HuH-7.5 (cell line): Measurements from ENCODE around the gene VILL.

Experiments used
- DNase-seq: peaks from one replicate; pipeline ENCODE4 v3.0.0; 2011; ENCODE audit warnings: low spot score

The VILL gene

DNA sequence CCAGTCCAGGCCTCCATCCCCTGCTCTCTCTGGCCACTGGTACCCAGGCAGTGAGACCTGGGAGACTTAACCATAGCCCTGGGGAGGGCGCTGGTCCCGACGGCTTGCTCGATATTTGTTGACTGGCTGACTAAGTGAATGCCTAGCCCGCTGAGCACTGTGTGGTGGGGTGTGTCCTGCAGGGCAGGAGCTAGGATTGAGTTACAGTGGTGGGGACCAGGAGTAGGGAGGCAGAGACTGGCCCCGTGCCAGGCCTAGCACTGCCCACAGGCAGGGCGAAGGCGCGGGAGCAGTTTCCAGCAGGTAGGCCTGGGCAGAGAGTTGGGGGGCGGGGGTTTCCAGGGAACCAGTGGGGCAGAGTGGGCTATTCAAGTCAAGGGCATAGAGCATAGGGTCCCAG, at the start of gene VILL:
Gene VILL (plus strand): TSS at position 260 of the 400 bp plus-strand sequence. CDS start 2,887 bp downstream, outside the sequence.
- DNase-seq = no peak

DNA sequence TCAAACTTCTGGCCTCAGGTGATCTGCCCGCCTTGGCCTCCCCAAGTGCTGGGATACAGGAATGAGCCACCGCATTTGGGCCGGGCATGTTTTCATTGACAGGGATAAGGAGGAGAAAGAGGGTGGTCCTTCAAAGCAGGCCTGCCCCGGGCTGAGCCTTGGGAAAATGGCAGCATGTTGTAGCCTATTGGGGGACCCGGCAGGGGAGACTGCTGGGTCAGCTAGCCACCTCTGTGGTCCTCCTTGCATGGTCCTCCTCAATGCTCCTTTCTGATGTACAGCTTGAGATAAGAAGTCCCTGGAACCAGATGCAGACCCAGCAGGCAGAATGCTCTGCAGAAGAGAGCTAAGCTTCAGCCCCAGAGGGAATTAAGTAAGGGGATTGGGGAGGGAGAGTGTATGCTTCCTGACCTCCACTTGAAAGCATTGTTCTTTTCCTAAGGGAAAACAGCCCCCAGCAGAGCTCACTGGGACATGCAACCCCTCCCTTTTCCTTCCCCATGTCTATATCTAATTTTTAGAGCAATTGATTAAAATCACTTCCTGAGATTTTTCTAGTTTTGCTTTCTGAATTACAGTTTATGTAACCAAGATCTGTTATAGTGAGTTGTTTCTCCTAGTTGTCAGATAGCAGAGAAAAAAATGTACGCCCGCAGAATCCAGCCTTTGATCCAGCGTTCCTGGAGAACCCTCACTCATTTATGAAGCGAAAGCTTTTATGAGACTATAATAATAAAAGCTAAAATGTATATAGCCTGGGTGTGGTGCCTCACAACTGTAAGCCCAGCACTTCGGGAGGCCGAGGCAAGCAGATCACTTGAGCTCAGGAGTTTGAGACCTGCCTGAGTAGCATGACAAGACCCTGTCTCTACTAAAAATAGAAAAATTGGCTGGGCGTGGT, 48.7 kb upstream of the VILL start:
- no peak for DNase-seq

DNA sequence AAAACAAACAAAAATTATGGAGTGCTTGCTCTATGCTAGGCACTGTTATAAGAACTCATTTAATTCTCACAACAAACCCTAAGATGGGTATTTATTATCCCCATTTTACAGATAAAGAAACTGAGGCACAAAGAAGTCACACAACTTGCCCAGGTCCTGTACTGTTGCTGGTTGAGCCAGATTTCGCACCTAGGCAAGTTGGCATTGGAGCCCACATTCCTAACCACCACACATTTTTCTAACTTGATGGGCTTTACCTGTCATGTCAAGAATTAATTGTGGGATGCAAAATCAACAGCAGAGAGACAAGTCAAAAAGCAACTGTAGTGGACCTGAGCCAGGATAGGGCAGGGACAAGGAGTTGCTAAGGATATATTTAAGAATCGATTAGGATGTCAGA, 47.9 kb upstream of the VILL start:
- DNase-seq = no peak

DNA sequence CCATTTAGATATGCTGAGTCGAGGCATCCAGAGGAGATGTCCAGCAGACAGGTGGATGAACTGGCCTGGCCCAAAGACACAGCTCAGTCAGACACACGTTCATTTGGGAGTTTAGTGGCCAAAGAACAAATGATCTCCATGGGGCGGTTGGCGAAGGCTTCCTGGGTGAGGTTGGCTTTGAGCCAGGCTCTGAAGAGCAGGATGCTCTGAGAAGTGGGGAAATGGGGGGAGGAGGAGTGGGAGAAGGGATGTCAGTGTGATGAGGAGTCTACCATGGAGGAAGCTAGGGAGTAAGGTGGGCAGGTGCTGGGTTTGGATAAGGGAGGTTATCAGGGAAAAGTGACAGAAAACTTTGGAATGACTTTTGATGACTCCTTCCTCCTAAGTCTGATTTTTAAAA, 47.5 kb upstream of the VILL start:
- no peak for DNase-seq

DNA sequence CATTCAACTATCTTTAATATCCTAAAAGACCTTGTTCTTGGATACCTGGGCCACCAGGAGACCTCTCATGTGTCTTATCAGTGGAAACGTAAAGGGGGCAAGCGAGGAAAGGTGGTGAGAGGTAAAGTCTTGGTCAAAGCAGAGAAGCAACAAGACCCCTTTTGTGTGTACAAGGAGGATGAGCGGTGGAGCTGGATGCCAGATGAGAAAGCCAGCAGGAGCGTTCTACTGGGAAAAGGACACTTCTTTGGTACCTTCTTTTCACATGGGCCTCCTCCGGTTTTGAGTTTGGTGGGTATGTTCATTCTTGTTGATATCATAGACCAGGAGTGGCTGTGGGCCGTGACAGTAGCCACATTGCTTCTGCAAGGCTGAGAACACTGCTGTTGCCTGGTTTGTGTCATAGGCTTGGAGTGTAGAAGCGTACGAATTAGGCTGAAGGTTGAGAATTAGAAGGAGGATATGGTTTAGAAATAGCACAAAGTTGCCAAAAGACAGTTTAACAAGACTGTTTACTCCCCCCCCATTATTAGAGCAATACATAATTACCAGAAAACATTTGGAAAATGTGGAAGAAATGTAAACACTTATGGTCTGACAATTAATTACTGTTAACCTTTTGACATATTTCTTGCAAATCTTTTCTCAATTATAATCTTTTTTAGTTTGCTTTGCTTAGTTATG, 46.8 kb upstream of the VILL start:
- no peak for DNase-seq

DNA sequence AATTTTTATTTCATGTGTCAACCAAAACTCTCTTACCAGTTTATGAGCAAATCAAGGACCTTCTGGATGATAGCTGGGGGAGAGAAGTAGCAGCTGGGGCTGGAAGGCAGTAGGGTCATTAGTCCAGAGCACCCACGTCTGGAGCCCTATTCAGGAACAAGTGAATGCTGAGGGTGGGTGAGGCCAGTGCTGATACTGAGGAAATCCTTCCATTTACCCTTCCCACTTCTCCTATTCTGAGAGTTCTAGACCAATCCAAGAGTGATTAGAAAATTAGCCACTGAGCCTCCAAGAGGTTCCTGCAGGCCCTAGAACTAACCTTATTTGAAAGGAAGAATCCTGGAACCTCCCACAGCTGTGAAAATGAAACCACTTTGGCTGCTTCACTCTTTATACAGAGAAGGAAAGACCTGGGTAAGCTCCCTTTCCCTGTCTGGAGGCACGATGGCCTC, 46.2 kb upstream of the VILL start:
- no peak for DNase-seq

DNA sequence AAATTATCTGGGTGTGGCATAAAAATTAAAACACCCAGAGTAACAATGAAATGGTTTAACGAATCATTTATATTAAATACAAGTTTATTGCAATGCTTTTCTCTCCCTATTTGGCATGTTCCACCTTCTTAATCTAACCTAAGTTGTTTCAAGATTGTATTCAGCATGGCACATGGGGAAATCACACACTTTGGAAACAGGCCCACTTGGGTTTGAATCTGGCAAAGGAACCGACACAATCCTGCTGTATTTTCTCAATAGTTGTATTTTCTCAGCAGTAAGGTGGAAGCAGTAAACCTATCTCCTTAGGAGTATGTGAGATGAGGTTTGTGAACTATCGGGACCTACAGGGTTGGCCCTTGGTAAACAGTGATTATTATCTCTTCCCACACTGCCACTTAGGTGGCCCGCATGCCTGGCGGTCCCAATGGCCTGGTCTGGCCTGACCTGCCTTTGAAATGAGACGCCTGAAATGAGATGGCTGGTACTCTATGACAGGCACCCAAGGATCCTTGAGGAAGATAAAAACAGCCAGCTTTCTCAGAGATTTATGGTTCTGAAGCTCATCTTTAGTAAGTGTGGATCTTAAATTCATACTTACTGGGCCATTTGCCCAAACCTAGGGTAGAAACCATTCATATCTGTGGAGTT, 45.3 kb upstream of the VILL start:
- DNase-seq = no peak

DNA sequence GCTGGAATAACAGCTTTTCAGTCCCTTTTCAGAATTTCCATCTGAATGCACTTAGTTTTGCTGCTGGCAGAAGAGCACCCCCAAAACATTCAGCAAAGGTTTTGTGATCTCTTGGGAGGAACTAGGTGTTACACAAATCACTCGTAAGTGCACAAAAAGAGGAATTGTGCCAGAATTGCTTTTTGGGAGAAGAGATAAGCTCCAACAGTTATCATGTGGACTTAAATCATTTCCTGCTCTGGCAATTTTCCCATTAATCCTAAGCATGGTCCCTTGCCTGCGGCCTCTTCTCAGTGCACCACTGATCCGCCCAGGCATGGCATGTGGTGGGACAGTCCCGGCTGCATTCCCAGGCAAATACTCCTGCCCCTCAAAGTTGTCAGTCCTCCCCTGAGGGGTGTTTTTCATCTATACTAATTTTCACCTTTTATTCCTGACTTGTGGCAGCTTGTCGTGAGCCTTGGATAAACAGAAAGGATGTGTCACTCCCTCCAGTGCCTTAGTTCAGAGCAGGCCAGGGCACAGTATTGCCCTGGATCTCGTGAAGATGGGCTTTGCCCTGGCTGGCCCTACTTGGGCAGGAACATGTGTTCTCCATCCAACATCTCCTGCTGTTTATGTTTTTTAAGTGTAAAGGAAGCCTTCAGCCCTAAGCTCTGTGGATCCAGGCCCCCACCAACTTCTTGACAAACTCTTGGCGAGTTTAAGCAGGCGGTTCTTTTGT, 44.6 kb upstream of the VILL start:
- no peak for DNase-seq

DNA sequence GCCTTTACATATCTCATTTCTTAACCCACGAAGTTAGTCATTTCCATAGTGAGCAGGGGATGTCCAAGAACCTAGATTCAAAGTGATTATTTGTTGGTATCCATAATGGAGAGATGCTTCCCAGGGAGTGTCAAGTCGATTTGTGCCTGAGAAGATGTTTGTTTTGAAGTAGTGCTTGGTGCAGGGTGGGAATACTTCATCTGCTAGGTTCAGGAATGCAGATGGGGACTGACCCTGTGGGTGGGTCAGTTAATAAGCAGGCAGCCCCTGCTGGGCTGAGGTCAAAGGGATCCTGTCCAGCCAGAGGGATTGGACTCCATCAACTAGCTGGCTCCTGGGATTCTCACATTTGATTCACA, 44.1 kb upstream of the VILL start:
- no peak for DNase-seq

DNA sequence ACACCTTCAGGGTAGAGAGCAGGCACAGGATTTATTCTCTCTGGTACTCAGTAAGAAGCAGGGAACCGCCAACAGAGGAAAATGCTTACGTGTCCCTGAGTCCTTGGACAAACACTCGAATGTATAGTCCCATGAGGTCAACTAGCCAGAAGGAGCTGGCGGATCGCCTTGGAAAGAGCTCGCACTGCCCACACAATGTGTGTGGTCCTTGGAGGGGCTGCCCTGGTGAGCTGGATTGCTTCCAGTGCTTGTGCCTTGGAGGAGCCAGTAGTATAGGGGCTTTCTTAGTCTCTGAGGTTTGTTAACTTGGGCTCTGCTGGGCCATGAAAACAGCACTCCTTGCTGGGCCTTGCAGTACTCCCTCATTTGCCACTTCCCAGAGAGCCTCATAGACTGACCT, 40.7 kb upstream of the VILL start:
- DNase-seq = no peak

DNA sequence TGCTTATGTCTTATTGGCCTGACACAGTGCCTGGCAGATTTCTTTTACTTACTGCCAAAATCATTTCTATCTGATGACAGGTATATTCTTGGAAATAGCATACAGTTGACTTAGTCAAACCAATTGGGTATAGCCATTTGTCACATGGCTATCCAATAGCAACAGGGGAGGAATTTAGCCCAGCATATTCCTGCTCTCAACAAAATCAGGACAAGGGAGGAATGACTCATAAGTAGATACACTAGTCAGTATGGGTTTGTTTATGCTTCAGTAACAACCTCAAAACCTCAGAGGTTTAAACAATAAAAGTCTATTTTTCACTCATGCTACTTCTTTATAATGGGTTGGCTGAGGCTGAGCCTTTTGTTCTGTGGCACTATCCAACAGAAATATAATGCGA, 38.0 kb upstream of the VILL start:
- no peak for DNase-seq

DNA sequence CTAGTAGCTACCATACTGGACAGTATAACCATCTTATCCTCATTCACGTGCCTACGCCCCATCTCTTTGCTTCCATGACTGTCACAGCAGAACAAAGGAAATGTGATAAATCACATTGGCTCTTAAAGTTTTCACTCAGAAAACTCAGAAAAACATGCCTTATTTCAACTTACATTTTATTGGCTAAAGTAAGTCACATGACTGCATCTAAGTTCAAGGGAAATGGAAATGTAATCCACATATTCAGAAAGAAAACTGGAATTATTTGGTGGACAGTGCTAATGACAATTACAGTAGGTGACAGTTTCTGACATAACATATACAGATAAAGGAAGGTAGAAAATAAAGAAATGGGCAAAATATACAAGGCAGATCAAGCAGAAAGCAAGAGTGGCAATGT, 37.4 kb upstream of the VILL start:
- DNase-seq = no peak

DNA sequence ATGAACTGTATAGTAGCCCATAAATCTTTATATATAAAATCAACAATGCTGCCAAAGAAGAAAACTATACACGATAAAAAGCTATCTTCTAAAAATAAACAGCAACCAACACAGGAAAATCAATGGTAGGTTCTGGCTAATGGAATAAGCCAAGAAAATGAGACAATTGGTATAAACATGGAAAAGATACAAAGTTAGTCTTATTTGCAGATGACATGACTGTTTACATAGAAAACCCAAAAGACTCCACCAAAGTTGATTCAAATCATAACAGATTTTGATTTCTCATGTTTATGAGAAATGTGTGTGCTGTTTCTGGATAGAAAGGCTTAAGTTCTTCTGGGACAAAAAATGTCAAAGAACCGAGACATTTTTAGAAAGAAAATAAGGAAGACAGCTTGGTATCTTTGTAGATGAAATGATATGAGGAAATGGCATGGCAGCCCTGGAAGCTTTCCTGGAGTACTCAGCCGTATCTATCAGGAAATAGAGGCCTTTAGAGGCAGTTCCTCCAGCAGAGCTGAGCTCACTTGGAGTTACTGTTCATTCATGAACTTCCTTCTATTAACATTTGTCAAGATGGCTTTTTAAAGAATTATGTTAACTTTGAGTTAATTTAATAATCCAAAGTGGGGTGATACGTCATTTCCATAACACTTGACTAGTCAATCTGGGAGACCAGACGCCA, 36.7 kb upstream of the VILL start:
- no peak for DNase-seq

DNA sequence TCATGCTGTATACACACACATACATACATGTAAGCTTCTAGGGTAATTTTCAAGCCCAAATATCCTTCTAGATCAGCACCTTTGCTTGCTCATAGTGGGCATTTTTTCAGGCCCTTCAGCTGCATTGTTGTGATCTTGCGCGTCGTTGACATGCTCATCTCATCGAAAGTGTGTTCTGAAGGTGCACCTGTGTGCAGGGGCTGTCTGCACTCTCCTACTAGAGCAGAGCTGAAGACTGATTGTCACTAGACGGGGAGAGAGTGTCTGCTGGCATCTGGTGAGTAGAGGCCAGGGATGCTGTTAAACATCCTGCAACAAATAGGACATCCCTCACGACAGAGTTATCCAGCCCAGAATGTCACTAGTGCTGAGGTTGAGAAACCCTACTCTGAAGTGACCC, 35.7 kb upstream of the VILL start:
- no peak for DNase-seq

DNA sequence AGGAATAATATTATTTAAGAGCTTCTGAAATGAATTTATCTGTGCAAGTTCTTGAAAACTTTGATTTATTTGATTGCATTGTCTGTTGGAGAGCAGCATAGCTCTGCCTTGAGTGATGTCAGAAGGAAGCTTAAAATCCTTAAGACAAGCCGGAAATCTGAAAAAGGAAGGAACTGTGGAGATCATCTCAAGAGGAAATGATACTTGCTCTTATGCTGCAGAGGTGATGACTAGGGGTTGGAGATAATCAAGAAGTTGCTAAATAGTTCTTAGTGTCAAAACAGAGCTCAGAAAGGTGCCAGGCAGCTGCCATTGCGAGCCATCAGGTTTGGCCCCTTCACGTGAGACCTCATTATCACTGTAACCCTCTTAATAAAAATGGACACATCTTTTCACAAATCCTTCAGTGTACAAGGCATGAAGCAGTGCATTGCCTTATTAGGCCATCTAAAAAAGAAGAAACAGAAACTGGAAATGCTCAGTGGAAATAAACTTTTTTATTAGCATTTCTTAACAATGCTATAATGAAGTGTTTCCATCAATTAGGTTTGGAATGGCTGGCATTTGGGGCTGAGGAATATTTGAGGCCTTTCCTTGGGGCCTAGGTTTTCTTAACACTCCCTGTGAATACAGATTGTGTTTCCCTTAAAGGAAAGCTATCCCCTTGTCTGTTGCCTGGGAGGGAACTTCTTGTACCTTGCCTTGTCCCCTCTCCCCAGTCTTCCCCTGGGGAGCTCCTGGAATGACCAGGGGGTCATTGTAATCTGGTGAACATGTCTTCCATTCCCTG, 34.5 kb upstream of the VILL start:
- no peak for DNase-seq

DNA sequence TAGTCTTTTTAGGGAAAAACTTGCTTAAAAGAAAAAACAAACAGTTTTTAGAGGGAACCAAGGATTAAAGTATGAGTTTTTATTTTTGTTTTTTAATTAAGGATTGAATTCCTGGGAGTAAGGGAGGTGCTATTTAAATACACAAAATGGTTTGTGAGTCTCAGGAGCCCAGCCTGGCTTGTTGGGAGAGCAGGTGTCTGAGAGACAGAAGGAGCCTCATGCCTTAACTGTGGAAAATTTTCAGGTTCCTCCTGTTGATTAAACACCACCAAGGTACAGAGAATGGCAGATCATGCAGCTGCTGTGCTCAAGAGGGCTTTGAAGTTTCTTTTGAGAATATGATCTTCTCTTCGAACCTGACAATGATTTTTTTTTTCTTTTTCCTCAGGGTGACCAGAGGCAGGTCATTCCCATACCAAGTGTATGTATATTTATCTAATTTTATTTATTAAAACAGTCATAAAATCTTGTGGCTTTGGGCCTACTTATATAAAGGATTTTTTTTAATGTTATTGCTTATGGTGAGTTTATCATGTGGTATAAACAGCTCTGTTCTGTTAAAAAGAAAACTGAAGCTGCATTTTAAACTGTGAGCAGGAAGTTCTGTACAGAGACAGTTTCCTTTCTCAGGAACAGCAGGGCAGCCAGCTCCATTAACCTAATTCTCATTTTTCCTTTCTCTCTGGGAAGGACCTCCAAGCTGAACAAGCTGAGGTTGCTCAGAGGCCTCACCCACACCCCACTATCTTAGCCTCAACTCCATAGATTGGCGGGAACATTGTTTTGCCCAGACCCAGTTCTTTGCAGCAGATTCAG, 33.7 kb upstream of the VILL start:
- no peak for DNase-seq

DNA sequence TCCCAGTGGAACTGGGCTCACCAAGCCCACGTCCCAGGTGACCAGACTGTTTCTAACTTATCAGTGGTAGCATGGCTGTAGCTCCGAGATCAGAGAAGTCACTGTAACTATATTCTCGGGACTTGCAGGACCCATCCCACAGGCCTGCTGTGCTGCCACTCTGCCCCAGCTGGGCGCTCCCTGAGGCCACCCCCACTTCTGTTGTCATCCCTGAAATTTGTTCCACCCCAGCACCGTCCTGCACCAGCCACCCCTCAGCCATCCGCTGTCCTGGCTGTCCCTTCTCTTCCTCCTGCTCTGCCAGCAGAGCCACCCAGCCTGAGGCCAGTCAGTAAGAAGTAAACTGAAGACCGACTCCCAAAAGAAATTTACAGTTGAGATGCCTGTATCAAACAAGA, 33.0 kb upstream of the VILL start:
- DNase-seq = no peak

DNA sequence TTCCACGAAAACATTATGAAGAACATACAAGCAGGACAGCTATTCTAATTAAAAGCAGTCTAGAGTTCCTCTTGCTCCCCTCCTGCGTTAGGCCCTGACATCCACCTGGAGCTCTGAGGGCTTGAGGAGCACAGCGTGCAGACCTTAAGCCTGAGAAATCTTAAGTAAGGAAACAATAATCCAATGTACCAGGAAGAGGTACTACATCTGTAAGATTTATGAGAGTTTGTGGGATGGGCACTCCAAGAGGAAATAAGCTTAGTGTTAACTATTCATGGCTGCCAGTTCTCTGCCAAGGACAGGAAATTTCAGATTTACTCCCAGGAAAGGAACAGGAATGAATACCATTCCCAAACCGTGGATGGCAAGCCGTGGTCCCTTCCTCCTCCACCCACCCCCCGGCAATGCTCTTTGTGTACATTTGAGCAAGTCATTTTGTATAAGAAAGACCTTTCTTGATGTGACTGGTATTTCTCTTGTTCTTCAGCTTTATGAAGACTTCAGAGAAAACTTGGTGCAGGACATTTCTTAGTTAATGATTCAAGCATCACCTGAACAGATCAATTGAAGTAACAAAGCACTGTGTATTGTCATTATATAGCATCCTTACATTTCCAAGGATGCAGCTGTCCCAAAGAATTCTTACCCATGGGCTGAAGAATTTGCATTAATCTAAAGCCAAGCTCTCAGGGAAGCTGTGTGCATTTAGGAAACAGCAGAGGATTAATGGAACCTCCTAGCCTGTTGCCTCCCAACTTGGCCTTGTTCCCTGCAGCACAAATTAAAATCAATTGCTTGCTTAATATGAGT, 28.8 kb upstream of the VILL start:
- DNase-seq = no peak

DNA sequence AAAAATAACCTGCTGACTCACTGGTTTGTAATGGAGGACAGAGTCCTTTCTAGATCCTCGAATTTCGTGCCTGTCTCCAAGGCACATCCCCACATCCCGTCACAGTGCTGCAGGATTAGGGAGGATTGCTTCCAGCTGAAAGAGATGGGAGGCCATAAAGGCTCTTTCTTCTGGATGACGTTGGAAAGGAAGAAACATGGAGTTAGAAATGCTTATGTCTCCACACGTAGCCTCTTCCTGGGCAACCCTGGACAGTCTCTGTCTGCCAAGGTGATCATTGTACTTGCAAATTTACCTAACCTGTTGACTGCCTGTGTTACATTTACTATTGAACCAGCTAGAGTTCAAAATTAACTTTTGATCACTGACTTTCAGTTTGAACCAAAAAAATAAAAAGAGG, 27.6 kb upstream of the VILL start:
- DNase-seq = no peak
